H9 (cell line): Measurements from ENCODE around the gene MYOCD. TPM values are rescaled to one million over a fixed set of nuclear protein-coding genes. Genes with fewer than 3 reads are reported as not detected.
A peak's percentile ranks its signal among the peaks of the same experiment; 100 is the strongest.

Experiments used
- DNase-seq: peaks from one replicate; pipeline ENCODE4 v3.0.0-alpha.2; 2017
- H2AFZ ChIP-seq: one replicate; pipeline ENCODE4 v1.6.1; 2013; ENCODE audit warnings: mild to moderate bottlenecking, low read length, control low read depth, moderate library complexity
- H2AK5ac ChIP-seq: 2 replicates; pipeline ENCODE4 v1.6.1; 2013; ENCODE audit warnings: low read length, control low read depth, mixed read lengths; ENCODE audit not compliant: insufficient read length
- H2BK120ac ChIP-seq: one replicate; pipeline ENCODE4 v1.6.1; 2013; ENCODE audit warnings: low read depth, mild to moderate bottlenecking, low read length, control low read depth, inconsistent platforms; ENCODE audit not compliant: poor library complexity, severe bottlenecking
- H2BK12ac ChIP-seq: 2 replicates; pipeline ENCODE4 v1.6.1; 2013; ENCODE audit warnings: low read length, control low read depth, mixed read lengths, low read depth; ENCODE audit not compliant: insufficient read length
- H2BK15ac ChIP-seq: 2 replicates; pipeline ENCODE4 v1.6.1; 2013; ENCODE audit warnings: low read depth, low read length, control low read depth
- H2BK20ac ChIP-seq: one replicate; pipeline ENCODE4 v1.6.1; 2013; ENCODE audit warnings: low read depth, mild to moderate bottlenecking, low read length, control low read depth, inconsistent platforms; ENCODE audit not compliant: poor library complexity, severe bottlenecking
- H2BK5ac ChIP-seq: 2 replicates; pipeline ENCODE4 v1.6.1; 2013; ENCODE audit warnings: low read length, control low read depth, mixed read lengths; ENCODE audit not compliant: insufficient read length
- H3K14ac ChIP-seq: 2 replicates; pipeline ENCODE4 v1.6.1; 2013; ENCODE audit warnings: low read length, control low read depth; ENCODE audit not compliant: insufficient read depth
- H3K18ac ChIP-seq: 2 replicates; pipeline ENCODE4 v1.6.1; 2013; ENCODE audit warnings: low read depth, mild to moderate bottlenecking, mixed read lengths, low read length, control low read depth; ENCODE audit not compliant: insufficient read length
- H3K23ac ChIP-seq: 2 replicates; pipeline ENCODE4 v1.6.1; 2013; ENCODE audit warnings: low read length, control low read depth, mixed read lengths, low read depth; ENCODE audit not compliant: insufficient read length
- H3K23me2 ChIP-seq: 2 replicates; pipeline ENCODE4 v1.6.1; 2013; ENCODE audit warnings: low read depth, mild to moderate bottlenecking, mixed read lengths, low read length, control low read depth; ENCODE audit not compliant: insufficient read length, poor library complexity, severe bottlenecking
- H3K27ac ChIP-seq: 2 replicates; pipeline ENCODE4 v1.5.1; 2013; ENCODE audit warnings: low read length, control low read depth, mixed read lengths, low read depth; ENCODE audit not compliant: insufficient read length
- H3K27me3 ChIP-seq: 2 replicates; pipeline ENCODE4 v1.6.1; 2013; ENCODE audit warnings: low read length, control low read depth, inconsistent platforms; ENCODE audit not compliant: insufficient read depth
- H3K4ac ChIP-seq: 2 replicates; pipeline ENCODE4 v1.6.1; 2013; ENCODE audit warnings: low read depth, mild to moderate bottlenecking, control low read depth, inconsistent platforms, low read length, moderate library complexity
- H3K4me1 ChIP-seq: 2 replicates; pipeline ENCODE4 v1.6.1; 2013; ENCODE audit warnings: low read length, control low read depth, inconsistent platforms; ENCODE audit not compliant: insufficient read depth
- H3K4me2 ChIP-seq: 2 replicates; pipeline ENCODE4 v1.6.1; 2013; ENCODE audit warnings: low read length, control low read depth, mixed read lengths; ENCODE audit not compliant: insufficient read length, insufficient read depth
- H3K56ac ChIP-seq: 2 replicates; pipeline ENCODE4 v1.6.1; 2013; ENCODE audit warnings: low read depth, mild to moderate bottlenecking, mixed read lengths, low read length, control low read depth; ENCODE audit not compliant: insufficient read length
- H3K79me1 ChIP-seq: 2 replicates; pipeline ENCODE4 v1.6.1; 2013; ENCODE audit warnings: low read depth, mild to moderate bottlenecking, moderate library complexity, low read length, control low read depth, inconsistent platforms; ENCODE audit not compliant: insufficient read depth, poor library complexity, severe bottlenecking
- H3K79me2 ChIP-seq: 2 replicates; pipeline ENCODE4 v1.6.1; 2013; ENCODE audit warnings: low read length, control low read depth, inconsistent platforms; ENCODE audit not compliant: insufficient read depth
- H3K9ac ChIP-seq: 2 replicates; pipeline ENCODE4 v1.6.1; 2013; ENCODE audit warnings: low read length, control low read depth, mixed read lengths; ENCODE audit not compliant: insufficient read length; ENCODE audit errors: extremely low read depth
- H3K9me3 ChIP-seq: one replicate; pipeline ENCODE4 v1.6.1; 2013; ENCODE audit warnings: low read depth, low read length, inconsistent platforms; ENCODE audit not compliant: control insufficient read depth
- H3T11ph ChIP-seq: one replicate; pipeline ENCODE4 v1.6.1; 2013; ENCODE audit warnings: mild to moderate bottlenecking, low read length, control low read depth, inconsistent platforms
- H4K20me1 ChIP-seq: one replicate; pipeline ENCODE4 v1.6.1; 2013; ENCODE audit not compliant: control insufficient read depth, insufficient read length, insufficient read depth
- H4K5ac ChIP-seq: 2 replicates; pipeline ENCODE4 v1.6.1; 2013; ENCODE audit warnings: low read depth, mild to moderate bottlenecking, mixed read lengths, low read length, control low read depth; ENCODE audit not compliant: insufficient read length
- H4K8ac ChIP-seq: replicated peaks from 2 replicates; pipeline ENCODE4 v1.6.1; 2013; ENCODE audit warnings: low read length, control low read depth, mixed read lengths, low read depth; ENCODE audit not compliant: insufficient read length
- H4K91ac ChIP-seq: 2 replicates; pipeline ENCODE4 v1.6.1; 2013; ENCODE audit warnings: low read depth, mild to moderate bottlenecking, moderate library complexity, mixed read lengths, low read length, control low read depth; ENCODE audit not compliant: insufficient read length
- H3K27ac Mint-ChIP-seq, 3 experiments: 2 replicates in 2 of 3; 3 replicates in 1 of 3; pipeline ENCODE4 v1.8.0; 2020 to 2021; ENCODE audit warnings: mixed read lengths in 3 of 3, mild to moderate bottlenecking in 1 of 3, moderate library complexity in 1 of 3
- H3K27me3 Mint-ChIP-seq: 2 replicates; pipeline ENCODE4 v1.8.0; 2021; ENCODE audit warnings: low read depth, mild to moderate bottlenecking, moderate library complexity, mixed read lengths
- H3K36me3 Mint-ChIP-seq, 3 experiments: 2 replicates in 2 of 3; 3 replicates in 1 of 3; pipeline ENCODE4 v1.8.0; 2020 to 2021; ENCODE audit warnings: low read depth in 3 of 3, mixed read lengths in 3 of 3; ENCODE audit not compliant: insufficient read depth in 1 of 3
- H3K4me1 Mint-ChIP-seq, 2 experiments: 2 replicates each; pipeline ENCODE4 v1.8.0; 2020; ENCODE audit warnings: mixed read lengths in 2 of 2
- H3K4me3 Mint-ChIP-seq, 2 experiments: 2 replicates in 1 of 2; 3 replicates in 1 of 2; pipeline ENCODE4 v1.8.0; 2020 to 2021; ENCODE audit warnings: mild to moderate bottlenecking in 2 of 2, mixed read lengths in 2 of 2, moderate library complexity in 1 of 2
- H3K9me3 Mint-ChIP-seq, 2 experiments: 2 replicates in 1 of 2; 3 replicates in 1 of 2; pipeline ENCODE4 v1.8.0; 2020; ENCODE audit warnings: mild to moderate bottlenecking in 2 of 2, mixed read lengths in 2 of 2, moderate library complexity in 1 of 2
- WGBS: extraction: QIAGEN DNeasy Blood & Tissue Kit; methylation state at CpG from one replicate; pipeline ENCODE4 v1.1.7; 2013; ENCODE audit warnings: missing lambda C conversion rate, low lambda C conversion rate, mixed read lengths; ENCODE audit not compliant: insufficient read length; ENCODE audit errors: extremely low coverage; 5-methylcytosine and 5-hydroxymethylcytosine counted together
- total RNA-seq: library from RNA; stranded (reverse); gene quantifications from 2 replicates; pipeline ENCODE4 v1.2.1, GENCODE V29; 2021
- TF ChIP-seq, protein P1 (sequence below): fragments of 200-600 bp; sonication (generic); conservative IDR thresholded peaks from 3 replicates; pipeline ENCODE4 v1.8.0; 2021; ENCODE audit warnings: antibody characterized with exemption, mild to moderate bottlenecking

Gene MYOCD
- total RNA-seq, 1 experiment from 2014 or later, result 0.17 TPM

DNA sequence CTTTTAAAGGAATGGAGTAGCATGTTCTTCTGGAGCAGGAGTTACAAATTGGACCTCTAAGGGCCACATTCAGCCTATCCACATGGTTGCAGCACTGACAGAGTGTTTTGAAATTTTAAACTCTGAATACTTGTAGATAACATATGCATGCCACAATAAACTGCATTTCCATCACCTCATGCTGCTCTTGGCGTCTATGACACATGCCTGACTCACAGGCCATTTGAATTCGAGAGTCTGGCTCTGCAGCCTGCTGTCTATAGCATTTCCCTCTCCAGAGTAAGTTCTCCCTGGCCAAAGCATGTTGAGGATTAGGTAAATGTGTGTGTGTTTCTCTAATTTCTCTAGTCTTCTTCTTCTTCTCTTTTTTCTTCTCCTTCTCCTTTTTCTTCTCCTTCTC lies 28.7 kb upstream of the MYOCD start:
- no peak overlapping the region for H3K4me3 Mint-ChIP-seq
- Histone ChIP-seq H3T11ph (no peak overlapping the region), H3K18ac (no peak overlapping the region), H3K4ac (no peak overlapping the region), H3K27me3 (no peaks in the 10 kb centered on the region), H2BK12ac (no peak overlapping the region), H3K79me1 (no peaks in the 10 kb centered on the region), H3K23ac (no peak overlapping the region), H2BK120ac (no peak overlapping the region), H2BK20ac (no peak overlapping the region), H3K9me3 (no peaks in the 10 kb centered on the region), H4K8ac (no peak overlapping the region), H3K27ac (no peak overlapping the region), H4K20me1 (no peaks in the 10 kb centered on the region), H3K4me2 (no peak overlapping the region), H3K56ac (no peak overlapping the region), H2BK15ac (no peak overlapping the region), H3K23me2 (no peaks in the 10 kb centered on the region), H3K4me1 (no peaks in the 10 kb centered on the region), H3K79me2 (no peaks in the 10 kb centered on the region), H2BK5ac (no peak overlapping the region), H2AK5ac (no peak overlapping the region), H3K14ac (no peak overlapping the region), H4K91ac (no peak overlapping the region), H3K9ac (no peak overlapping the region), H2AFZ (no peak overlapping the region), H4K5ac (no peak overlapping the region)
- no peaks in the 10 kb centered on the region for H3K27me3 Mint-ChIP-seq
- peak overlapping the region in 1 of 3 experiments; percentile 54; a peak in 1 of 7 replicates for H3K27ac Mint-ChIP-seq
- no peaks in the 10 kb centered on the region; a peak in 1 of 5 replicates for H3K9me3 Mint-ChIP-seq
- TF ChIP-seq, protein P1, sequence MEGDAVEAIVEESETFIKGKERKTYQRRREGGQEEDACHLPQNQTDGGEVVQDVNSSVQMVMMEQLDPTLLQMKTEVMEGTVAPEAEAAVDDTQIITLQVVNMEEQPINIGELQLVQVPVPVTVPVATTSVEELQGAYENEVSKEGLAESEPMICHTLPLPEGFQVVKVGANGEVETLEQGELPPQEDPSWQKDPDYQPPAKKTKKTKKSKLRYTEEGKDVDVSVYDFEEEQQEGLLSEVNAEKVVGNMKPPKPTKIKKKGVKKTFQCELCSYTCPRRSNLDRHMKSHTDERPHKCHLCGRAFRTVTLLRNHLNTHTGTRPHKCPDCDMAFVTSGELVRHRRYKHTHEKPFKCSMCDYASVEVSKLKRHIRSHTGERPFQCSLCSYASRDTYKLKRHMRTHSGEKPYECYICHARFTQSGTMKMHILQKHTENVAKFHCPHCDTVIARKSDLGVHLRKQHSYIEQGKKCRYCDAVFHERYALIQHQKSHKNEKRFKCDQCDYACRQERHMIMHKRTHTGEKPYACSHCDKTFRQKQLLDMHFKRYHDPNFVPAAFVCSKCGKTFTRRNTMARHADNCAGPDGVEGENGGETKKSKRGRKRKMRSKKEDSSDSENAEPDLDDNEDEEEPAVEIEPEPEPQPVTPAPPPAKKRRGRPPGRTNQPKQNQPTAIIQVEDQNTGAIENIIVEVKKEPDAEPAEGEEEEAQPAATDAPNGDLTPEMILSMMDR, result no peak
- H3K4me1 Mint-ChIP-seq, result peaks cover 5 to 20% of the 10 kb centered on the region in 2 experiments
- DNase-seq, result no peak
- WGBS, result no CpG with 5 or more reads among the region's 2 CpGs
- no peaks in the 10 kb centered on the region for H3K36me3 Mint-ChIP-seq
